NCI-H2107 treated with DMSO at 0.1 percent for 48 hours (cell line): ENCODE results near the gene CCM2.
"Not testable (repeated sequence)": the region's sequence is repeated elsewhere in the genome, so short reads cannot be mapped to it uniquely, and the experiment has no call there.

Experiments used
- DNase-seq: peaks from one replicate; lab custom pipeline; 2025; ENCODE audit not compliant: unreplicated experiment; lab: John Stamatoyannopoulos, UW

Gene CCM2

GRCh38 chr7:45032421-45032820 lies 32.4 kb downstream of the CCM2 start:
- no peak for DNase-seq

GRCh38 chr7:45033261-45033930 lies 33.4 kb downstream of the CCM2 start:
- DNase-seq = no peak

- no peak for DNase-seq
These were observed 33.9 kb downstream of the CCM2 start for GRCh38 chr7:45033931-45034290.

GRCh38 chr7:45034710-45035109 lies 34.7 kb downstream of the CCM2 start:
- DNase-seq = not testable (repeated sequence)

- no peak for DNase-seq
These were observed 35.4 kb downstream of the CCM2 start for GRCh38 chr7:45035371-45035770.

GRCh38 chr7:45035893-45036292 lies 35.9 kb downstream of the CCM2 start:
- DNase-seq = no peak

GRCh38 chr7:45036317-45036716 lies 36.3 kb downstream of the CCM2 start:
- DNase-seq = no peak

GRCh38 chr7:45036796-45037195 lies 36.8 kb downstream of the CCM2 start:
- DNase-seq = no peak

- DNase-seq = no peak
These were observed 37.9 kb downstream of the CCM2 start for GRCh38 chr7:45037876-45038275.

- no peak for DNase-seq
These were observed 39.1 kb downstream of the CCM2 start for GRCh38 chr7:45039106-45039505.

- DNase-seq = no peak
These were observed 44.3 kb downstream of the CCM2 start for GRCh38 chr7:45044338-45044737.

GRCh38 chr7:45048748-45049147 lies 48.7 kb downstream of the CCM2 start:
- DNase-seq = no peak

GRCh38 chr7:45050198-45050597 lies 50.2 kb downstream of the CCM2 start:
- DNase-seq = no peak

- DNase-seq = peak; percentile 27
These were observed 52.0 kb downstream of the CCM2 start for GRCh38 chr7:45052011-45052410.

- no peak for DNase-seq
These were observed 53.4 kb downstream of the CCM2 start for GRCh38 chr7:45053401-45053800.

- no peak for DNase-seq
These were observed 53.9 kb downstream of the CCM2 start for GRCh38 chr7:45053941-45054340.

GRCh38 chr7:45054442-45054841 lies 54.4 kb downstream of the CCM2 start:
- no peak for DNase-seq

- DNase-seq = no peak
These were observed 55.0 kb downstream of the CCM2 start for GRCh38 chr7:45055016-45055415.

GRCh38 chr7:45055594-45056219 lies 55.7 kb downstream of the CCM2 start:
- no peak for DNase-seq

GRCh38 chr7:45057878-45058277 lies 57.9 kb downstream of the CCM2 start:
- no peak for DNase-seq

- no peak for DNase-seq
These were observed 60.3 kb downstream of the CCM2 start for GRCh38 chr7:45060295-45060694.

- DNase-seq = no peak
These were observed 61.4 kb downstream of the CCM2 start for GRCh38 chr7:45061352-45061751.

GRCh38 chr7:45061806-45062425 lies 61.9 kb downstream of the CCM2 start:
- no peak for DNase-seq
